Skeletal muscle cell (primary cell): ENCODE measurements around the gene HELZ2.

Source experiments
- DNase-seq: peaks from one replicate; pipeline ENCODE4 v3.0.0-alpha.2; 2010; ENCODE audit warnings: low read depth
- H3K4me3 ChIP-seq: 2 replicates; pipeline ENCODE4 v1.5.1; 2011; ENCODE audit warnings: low read depth, mild to moderate bottlenecking, control low read depth, low read length, moderate library complexity

Gene HELZ2

GRCh38 chr20:63557481-63557891, 16.6 kb downstream of the HELZ2 start:
- DNase-seq, result no peak
- no peak overlapping the region for H3K4me3 ChIP-seq

- H3K4me3 ChIP-seq, result no peak overlapping the region
- DNase-seq, result no peak
These were observed 17.1 kb downstream of the HELZ2 start for GRCh38 chr20:63556873-63557478.

- H3K4me3 ChIP-seq, result no peak overlapping the region
- no peak for DNase-seq
These were observed 18.2 kb downstream of the HELZ2 start for GRCh38 chr20:63555661-63556381.

GRCh38 chr20:63554361-63555278, 19.4 kb downstream of the HELZ2 start:
- DNase-seq, result no peak

GRCh38 chr20:63553933-63554290, 20.1 kb downstream of the HELZ2 start, which contains the start of gene FNDC11:
TSS of gene FNDC11 (plus strand) at chr20:63554159. CDS start at chr20:63555664, 1,505 bp downstream.
- DNase-seq, result no peak
- H3K4me3 ChIP-seq, result peak within 1 kb of the TSS; percentile 69

More at GRCh38 chr20:63554361-63555278, 19.4 kb downstream of the HELZ2 start:
- peak overlapping the region; percentile 69 for H3K4me3 ChIP-seq

- peak; percentile 39 for DNase-seq
- H3K4me3 ChIP-seq, result peak overlapping the region; percentile 69
These were observed 20.6 kb downstream of the HELZ2 start for GRCh38 chr20:63553251-63553932.

- no peak for DNase-seq
- no peak overlapping the region for H3K4me3 ChIP-seq
These were observed 21.4 kb downstream of the HELZ2 start for GRCh38 chr20:63552481-63553249.

- H3K4me3 ChIP-seq, result no peak overlapping the region
- DNase-seq, result no peak
These were observed 23.0 kb downstream of the HELZ2 start for GRCh38 chr20:63551068-63551467.

GRCh38 chr20:63549679-63550282, 24.3 kb downstream of the HELZ2 start:
- H3K4me3 ChIP-seq, result no peak overlapping the region

GRCh38 chr20:63549019-63549418, 25.0 kb downstream of the HELZ2 start:
- no peak for DNase-seq

More at GRCh38 chr20:63549679-63550282, 24.3 kb downstream of the HELZ2 start:
- DNase-seq, result no peak

GRCh38 chr20:63548542-63548941, 25.5 kb downstream of the HELZ2 start:
- no peak for DNase-seq
- no peak overlapping the region for H3K4me3 ChIP-seq

More at GRCh38 chr20:63549019-63549418, 25.0 kb downstream of the HELZ2 start:
- no peak overlapping the region for H3K4me3 ChIP-seq

GRCh38 chr20:63547725-63548480, 26.1 kb downstream of the HELZ2 start, which contains the start of gene SRMS:
TSS of gene SRMS (minus strand) at chr20:63547749. CDS start at chr20:63547463, 286 bp downstream.
- no peak within 1 kb of the TSS for H3K4me3 ChIP-seq
- no peak for DNase-seq

- no peak overlapping the region for H3K4me3 ChIP-seq
- no peak for DNase-seq
These were observed 26.9 kb downstream of the HELZ2 start for GRCh38 chr20:63546956-63547724.

GRCh38 chr20:63546256-63546955, 27.6 kb downstream of the HELZ2 start:
- DNase-seq, result no peak
- H3K4me3 ChIP-seq, result no peak overlapping the region

- DNase-seq, result no peak
- H3K4me3 ChIP-seq, result no peak overlapping the region
These were observed 28.2 kb downstream of the HELZ2 start for GRCh38 chr20:63545814-63546213.

GRCh38 chr20:63544958-63545516, 29.0 kb downstream of the HELZ2 start:
- H3K4me3 ChIP-seq, result no peak overlapping the region
- no peak for DNase-seq
